ENCODE results near the gene LRRK1.

Gene LRRK1

DNA sequence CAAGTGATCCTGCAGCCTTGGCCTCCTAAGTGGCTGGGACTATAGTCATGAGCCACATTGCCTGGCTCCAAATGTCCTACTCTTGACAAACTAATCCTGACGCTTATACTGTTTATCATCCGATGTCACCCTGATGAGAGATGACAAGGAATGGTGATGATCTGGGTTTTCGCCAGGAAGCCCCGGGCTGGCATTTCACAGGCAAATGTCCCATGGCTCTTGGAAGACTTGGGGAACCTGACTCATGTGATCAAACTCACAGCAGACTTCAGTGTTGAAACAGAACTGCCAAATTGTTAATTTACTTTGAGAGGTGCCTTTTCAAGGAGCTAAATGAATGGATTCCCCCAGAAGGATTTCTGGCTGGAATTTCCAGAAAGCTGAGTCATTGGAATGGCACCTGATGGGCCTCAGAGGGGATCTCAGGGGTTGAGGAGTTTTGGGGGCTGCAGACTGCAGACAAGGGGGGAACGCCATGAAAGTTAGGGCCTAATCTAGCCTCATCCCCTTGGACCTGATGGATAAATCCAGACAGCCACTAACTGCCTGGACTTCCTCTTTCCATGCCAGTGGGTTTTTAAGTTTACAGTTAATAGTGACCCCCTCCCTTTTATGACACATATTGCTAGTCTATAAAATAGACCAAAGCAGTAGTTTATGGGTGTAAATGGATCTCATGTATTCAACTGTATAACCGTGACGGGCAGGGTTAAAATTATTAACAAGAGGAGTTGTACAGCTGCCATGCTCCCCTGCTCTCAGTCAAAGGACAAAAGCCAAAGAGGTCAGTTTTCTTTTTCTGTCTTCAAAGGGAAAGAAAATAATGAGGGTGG, 186.1 kb downstream of the LRRK1 start:
- no peak for DNase-seq

DNA sequence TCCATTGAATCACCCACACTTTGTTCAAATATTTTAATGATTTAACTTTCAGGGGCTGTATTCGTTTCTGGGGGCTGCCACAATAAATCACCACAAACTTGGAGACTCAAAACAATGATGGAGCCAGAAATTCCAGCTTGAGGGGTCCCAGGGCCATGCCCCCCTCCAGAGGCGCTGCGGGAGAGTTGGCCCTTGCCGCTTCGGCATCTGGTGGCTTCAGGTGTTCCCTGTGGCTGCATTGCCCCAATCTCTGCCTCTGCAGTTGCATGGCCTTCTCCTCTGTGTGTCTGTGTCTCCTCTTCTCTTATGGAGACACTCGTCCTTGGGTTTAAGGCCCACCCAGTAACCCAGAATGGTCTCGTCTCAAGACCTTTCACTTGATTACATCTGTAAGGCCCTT, 187.9 kb downstream of the LRRK1 start:
- DNase-seq: no peak

DNA sequence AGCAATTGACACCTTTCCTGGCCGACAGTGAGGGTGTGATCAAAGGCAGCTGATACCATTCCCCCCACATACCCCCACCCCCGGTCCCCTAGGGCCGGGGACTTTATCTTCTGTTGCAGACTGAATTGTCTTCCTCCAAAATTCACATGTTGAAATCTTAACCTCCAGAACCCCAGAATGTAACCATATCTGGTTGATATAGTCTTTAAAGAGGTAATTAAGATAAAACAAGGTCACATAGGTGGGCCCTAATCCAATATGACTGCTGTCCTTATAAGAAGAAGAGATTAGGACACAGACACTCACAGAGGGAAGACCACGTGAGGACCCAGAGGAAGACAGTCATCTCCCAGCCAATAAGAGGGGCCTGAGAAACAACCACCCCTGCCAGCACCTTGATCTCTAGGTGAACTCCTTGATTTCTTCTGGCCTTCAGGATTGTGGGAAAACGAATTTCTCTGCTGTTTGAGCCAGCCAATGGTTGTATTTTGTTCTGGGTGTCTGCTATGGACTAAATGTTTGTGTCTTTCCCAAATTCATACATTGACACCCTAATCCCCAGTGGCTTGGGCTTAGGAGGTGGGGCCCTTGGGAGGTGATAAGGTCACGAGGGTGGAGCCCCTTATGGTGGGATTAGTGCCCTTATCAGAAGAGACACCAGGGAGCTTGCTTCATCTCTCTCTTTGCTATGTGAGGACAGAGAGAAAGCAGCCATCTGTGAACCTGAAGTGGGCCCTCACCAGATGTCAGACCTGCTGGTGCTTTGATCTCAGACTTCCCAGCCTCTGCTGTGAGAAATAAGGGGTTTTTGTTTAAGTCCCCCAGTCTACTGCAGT, 188.7 kb downstream of the LRRK1 start:
- DNase-seq: no peak

DNA sequence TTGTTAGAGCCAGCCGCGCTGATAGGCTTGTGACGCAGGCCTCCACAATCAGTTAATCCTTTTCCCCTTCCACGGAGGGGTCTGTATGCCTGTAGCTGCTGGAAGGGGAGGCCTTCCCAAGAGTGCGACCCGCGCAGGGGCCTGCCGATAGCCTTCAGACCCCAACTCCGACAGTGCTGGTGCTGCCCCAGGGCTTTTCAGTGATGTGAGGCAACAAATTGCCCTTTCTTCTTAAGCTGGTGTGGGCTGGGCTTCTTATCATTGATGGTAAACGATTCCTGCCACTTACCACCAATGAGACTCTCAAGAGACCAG, 189.3 kb downstream of the LRRK1 start:
- no peak for DNase-seq

DNA sequence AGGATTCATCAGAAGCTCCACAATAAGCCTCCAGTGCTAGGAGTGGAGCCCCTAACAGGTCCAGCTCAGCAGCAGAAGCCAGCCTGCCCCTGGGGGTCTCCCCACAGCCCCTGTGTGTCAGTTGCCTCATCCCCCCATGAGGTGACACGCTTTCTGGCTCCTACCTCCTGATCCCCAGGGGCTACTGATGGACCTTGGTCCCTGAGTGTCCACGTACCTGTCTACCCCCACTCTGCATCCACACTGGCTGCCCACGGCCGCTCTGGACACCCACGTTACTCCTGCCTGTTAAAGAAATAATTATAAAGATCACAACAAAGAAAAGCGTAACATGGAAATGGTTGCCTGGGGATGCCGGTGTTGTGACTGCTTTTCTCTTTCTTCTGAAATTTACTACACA, 189.6 kb downstream of the LRRK1 start:
- no peak for DNase-seq

DNA sequence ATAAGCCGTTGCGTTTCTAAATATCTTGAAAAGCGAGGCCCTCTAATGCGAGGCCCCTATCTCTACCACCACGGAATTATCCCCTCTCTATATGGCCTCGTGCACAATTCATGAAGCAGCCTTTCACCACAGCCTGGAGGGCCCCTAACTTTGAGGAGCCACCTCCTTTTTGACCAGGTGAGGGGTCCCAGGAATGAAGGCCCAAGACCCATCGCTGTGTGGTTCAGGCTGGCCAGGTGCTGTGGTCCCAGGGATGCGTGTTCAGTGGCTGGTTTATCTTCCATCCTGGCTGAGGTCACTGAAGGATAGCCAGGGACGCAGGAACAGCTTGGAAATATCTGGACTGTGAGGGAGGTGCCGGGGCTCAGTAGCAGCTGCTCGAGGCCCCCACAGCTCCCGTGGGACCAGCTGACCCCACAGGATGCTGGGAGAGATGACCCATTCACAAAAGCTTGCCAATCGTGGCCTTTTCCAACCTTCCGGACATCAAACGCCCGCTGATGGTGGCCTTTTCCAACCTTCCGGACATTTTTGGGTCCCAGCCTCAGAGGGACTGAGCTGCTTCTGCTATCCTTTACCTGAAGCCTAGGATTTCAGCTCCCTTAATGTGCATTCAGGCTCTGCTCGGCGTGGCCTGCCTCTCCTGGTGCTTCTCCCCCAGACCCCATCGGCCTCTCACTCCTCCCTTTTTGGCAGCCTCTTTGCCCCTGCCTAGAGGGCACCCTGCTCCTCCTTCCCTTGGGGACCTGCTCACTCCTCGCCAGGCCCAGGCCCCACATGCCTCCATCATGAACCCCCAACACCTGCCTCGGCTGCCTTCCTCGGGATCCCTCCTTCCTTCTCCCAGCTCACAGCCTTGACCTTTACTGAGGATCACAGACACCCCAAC, 191.8 kb downstream of the LRRK1 start:
- no peak for DNase-seq

DNA sequence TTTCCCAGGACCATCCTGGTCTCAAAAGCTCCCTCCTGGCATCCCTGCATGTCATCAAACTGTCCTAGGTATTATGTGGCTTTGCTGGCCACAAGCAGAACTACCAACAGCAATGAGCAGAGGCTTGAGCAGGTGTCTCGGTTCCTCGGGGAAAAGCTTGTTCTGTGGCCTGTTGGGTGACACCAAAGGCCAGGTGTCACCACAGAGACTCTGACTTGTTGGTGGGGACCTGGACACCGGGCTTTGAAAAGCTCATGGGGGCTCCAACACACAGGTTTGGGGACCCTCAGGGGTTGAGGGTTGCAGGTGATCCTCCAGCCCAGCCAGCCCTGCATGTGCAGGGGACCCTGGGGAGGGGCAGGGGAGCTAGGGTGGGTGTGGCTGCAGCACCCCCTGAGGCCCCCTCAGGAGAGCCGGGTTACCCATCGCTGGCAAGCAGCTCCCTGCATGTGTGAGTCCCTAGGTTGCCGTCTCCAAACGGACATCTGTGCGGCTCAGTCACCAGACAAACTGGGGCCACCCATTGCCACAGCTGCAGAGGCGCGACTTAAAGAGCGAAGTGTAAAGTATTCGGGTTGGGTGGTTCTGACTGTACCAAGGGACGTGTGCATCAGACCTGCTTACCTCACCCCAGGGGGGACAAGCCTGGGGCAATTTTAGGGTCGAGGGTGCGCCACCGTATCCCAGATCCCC, 192.6 kb downstream of the LRRK1 start:
- no peak for DNase-seq

DNA sequence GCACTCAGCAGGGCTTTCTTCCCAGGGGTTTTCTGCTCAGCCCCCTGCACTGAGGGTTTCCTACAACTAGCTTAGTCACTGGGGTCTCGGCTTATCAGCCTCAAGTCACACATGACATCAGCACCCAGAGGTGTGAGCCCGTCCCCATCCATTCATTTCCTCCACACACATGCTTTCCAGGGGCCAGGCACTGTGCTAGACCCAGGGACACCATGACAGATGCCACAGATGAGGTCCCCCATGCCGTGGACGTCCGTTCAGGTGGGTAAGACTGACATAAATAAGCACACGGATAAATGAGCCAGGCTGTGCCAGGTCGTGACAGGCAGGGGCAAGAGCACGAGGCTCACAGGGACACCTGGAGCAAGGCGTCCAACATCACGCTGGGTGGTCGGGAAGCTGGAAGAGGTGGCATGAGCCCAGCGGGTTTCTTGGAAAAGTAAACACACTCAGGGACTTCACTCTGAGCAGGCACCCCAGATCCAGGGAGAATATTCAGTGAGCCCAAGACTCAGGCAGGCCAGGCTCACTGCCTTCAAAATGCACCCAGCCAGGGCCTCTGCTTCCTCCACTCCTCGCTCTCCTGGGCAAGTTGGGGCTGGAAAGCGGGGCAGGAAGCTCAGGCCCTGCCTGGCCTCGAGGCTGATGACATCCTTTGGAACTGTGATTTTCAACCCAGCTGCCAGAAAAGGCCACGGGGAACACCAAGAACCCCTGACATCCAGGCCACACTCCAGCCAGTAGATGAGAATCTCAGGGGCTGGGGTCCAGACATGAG, 193.4 kb downstream of the LRRK1 start:
- DNase-seq: no peak

DNA sequence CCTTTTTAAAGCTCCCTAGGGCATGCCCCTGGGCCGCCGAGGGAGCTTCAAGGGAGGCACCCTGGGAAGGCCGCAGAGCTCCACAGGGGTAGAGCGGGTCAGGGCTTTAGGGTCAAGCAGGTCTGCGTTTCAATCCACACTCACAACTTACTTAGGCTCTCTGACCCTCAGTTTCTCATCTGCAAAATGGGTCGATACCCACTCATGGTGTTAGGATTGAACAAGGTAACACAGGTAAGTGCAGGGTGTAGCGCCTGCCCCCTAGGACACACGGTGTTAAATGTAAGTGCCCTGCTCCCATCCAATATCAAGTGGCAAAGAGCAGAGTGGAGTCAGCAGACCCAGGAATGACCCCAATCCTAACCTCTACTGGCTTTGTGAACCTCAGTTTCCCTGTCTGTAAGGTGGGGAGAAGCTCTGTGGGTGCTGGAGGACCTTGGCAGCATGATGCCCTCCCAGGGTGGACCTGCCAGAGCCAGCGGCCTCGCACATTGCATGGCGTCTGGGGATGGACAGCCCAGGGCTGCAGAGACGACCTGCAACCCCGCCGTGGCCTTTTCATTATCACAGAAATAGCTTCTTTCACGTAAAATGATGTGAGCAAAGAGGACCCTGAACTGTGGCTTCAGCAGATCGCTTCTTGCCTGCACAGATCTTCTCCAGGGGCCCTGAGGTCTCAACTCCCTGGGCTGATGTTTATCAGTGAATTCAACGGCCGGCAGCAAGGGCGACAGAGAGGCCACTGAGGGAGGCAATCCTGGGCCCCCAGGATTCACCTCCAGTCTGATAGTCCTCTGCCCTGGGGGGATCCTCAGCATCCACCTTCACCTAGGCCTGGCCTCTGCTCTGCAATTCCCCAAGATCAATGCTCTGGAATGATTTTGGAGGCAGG, 194.2 kb downstream of the LRRK1 start:
- no peak for DNase-seq

DNA sequence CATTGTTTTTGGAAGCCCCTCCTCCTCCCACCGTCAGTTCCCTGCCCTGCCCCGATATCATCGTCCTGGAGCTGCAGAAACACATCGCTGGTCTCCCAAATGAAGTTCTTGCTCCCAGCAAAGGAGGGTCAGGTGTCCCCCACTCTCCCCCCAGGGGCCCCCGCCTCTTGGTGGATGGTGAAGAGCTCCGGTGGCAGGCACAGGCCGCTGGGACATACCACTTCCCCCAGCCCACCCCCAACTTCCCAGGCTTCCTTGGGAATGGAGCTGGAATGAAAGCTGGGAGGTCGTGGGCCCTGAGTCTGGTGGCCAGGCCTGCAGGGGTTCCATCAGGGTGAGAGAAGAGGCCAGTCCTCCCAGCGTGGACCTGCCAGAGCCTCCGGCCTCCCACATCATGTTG, 195.0 kb downstream of the LRRK1 start:
- DNase-seq: no peak

DNA sequence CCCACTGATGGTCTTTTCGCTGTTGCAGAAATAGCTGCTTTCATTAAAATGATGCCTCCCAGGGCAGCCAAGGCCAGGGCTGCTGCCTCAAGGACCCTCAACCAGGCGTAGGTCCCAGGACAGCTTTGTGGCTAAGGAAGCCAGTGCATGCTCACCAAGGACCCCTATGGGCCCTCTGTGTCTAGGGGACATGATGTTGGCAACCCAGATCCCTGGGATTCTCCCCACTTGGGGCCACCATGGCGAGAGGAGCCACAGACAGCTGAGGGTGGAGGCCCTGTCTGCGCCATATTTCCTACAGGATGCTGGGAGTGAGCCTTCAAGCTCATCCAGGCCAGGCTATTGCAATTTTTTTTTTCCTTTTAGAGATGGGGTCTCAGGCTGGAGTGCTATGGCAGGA, 195.5 kb downstream of the LRRK1 start:
- DNase-seq: no peak

DNA sequence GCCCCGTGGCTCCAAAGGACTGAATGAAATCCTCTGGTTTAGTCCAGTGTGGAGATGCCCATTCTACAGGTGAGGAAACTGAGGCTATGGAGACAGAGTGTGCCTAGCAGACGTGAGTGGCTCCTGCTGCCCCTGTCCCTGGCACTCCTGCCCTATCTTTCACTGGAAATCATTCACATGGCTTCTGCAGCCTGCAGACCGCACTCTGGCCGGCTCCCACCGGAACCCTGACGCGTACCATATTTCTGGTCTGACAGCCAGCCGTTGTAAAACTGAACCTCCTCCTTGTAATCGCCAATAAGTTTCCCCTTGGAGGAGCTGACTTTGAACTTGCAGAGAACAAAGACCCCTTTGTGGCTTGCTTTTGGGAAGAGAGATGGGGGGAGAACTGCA, 196.2 kb downstream of the LRRK1 start:
- no peak for DNase-seq

DNA sequence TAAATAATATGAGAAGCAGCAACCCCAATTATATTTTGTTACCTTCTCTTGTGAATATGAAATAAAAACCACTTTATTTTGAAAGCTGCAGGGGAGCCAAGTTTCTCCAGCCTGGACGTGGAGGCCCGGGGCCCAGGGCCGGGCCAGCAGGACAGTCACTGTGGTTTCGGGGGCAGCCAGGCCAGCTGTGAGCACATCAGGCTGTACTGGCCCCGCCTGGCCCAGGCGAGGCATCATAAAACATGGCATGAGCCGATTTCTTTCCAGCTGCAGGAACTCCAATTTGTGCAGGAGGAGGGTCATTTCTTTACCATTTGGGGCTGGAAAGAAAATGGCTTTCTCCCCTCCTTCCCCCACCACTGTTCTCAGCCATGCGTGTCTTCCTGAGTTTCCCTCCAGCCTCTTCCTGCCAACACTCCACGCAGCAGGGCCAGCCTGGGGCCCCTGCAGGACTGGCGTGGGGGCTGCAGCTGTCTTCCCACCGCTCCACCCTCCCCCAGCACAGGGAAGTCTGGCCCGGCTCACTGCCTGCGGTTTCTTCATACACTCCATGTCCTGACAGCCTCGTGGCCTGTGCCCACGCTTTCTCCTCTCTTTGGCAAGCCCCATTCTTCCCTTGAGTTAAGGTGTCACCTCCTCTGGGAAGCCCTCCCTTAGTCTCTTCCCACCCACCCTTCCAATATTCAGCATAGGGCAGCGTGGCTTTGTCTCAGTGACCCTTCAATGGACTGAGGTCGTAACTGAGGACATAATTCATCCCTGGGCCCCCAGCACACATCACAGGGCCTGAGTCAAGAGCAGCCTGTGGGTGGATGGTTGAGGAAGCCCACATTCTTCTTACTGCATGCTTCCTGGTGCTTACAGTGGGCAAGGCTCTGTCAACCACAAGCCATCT, 196.9 kb downstream of the LRRK1 start:
- DNase-seq: no peak

DNA sequence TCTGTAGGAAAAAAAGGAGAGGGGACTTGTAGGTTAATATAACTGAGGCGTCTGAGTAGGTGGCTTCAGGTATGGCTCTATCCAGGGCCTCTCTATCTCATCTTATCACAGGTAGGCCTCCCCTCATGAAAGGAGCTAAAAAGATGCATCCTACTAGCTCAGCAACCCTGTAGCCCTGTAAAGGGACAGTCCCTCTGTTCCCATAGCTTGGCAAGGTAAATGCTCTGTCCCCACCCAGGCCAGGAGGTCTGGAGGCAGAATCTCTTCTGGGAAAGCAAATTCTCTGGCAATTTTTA, 197.5 kb downstream of the LRRK1 start:
- no peak for DNase-seq

DNA sequence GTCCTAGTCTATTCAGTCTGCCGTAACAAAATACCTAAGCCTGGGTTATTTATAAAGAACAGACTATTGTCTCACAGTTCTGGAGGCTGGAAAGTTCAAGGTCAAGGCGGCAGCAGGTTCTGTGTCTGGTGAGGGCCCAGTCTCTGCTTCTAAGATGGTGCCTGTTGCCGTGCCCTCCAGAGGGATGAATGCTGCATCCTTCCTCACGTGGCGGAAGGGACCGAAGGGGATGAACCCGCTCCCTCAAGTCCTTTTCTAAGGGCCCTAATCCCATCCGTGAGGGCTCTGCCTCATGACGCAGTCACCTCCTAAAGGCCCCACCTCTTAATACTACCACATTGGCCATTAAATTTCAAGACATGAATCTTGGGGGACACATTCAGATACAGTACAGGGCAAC, 199.0 kb downstream of the LRRK1 start:
- DNase-seq: no peak

DNA sequence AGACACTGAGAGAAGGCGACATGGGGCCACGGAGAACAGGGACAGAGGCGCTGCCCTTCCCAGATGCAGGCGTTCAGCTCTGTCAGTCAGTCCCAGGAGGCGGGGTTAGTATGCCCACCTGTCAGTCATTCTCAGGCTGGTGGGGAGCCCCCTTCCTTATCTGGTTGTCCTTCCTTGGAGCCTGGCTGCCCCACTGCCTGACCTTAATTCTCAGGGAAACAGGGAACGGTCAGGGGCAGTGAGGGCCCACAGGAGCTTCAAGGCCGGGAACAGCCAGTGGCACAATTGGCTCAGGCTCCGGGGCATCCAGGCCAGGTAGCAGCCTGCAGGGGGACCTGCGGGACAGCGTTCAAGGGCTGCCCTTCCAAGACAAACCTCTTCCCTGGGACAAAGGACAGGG, 199.5 kb downstream of the LRRK1 start:
- DNase-seq: no peak

DNA sequence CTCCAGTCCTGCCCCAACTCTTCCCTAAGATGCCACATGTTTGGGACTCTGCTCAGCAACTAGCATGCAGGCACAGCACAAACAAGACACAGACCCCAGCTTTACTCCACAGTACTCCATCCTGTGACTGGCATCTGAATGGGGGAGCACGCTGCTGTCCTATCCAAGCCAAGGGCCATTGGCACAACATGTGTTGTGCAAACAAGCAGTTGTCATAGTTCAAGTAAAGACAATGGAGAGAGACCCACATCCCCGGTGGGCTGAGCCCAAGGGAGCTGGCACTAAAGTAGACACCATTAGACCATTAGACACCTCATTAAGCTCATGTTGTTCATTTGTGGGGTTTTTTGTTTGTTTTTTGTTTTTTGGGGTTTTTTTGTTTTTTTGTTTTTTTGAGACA, 200.0 kb downstream of the LRRK1 start:
- no peak for DNase-seq
